Naive thymus-derived CD4-positive, alpha-beta T cell (primary cell): ENCODE results near the gene TAF1B. TPM values are rescaled to one million over a fixed set of nuclear protein-coding genes. Genes with fewer than 3 reads are reported as not detected.
"Not testable (repeated sequence)": the region's sequence is repeated elsewhere in the genome, so short reads cannot be mapped to it uniquely, and the experiment has no call there.

Source experiments
- ATAC-seq: fragments of 150-1000 bp; cut with Tn5 transposase; 2 replicates; pipeline ENCODE4 v1.10.0; 2021; ENCODE audit warnings: mild to moderate bottlenecking, moderate library complexity
- CTCF ChIA-PET: fragments of 350-600 bp; sonication (Branson Sonifier 250); formaldehyde crosslinking; loops from one replicate; lab custom pipeline; 2021; ENCODE audit warnings: antibody characterized with exemption; lab: Charles Lee
- POLR2A ChIA-PET: fragments of 350-600 bp; sonication (Branson Sonifier 250); formaldehyde crosslinking; loops from one replicate; lab custom pipeline; 2021; ENCODE audit warnings: antibody characterized with exemption, inconsistent platforms; lab: Charles Lee
- DNase-seq, 9 donors: peaks; one replicate each; pipeline versions ENCODE4 v3.0.0 to v3.0.0-alpha.2; 2020 to 2022; ENCODE audit warnings: mixed read lengths in 1 of 9
- H3K27ac ChIP-seq: one replicate; pipeline ENCODE4 v1.7.0; 2013; ENCODE audit warnings: mild to moderate bottlenecking, low read depth, low read length, moderate library complexity
- H3K27me3 ChIP-seq, 2 donors: one replicate each; pipeline ENCODE4 v1.7.0; 2013; ENCODE audit warnings: low read length in 2 of 2, mild to moderate bottlenecking in 2 of 2, moderate library complexity in 2 of 2; ENCODE audit not compliant: control insufficient read depth in 2 of 2, insufficient read depth in 2 of 2
- H3K36me3 ChIP-seq, 3 experiments: 1 replicate in 2 of 3; 2 replicates in 1 of 3; pipeline ENCODE4 v1.7.0; 2013; ENCODE audit warnings: low read length in 3 of 3, mild to moderate bottlenecking in 3 of 3, moderate library complexity in 1 of 3; ENCODE audit not compliant: insufficient read depth in 3 of 3, control insufficient read depth in 2 of 3
- H3K4me1 ChIP-seq, 2 donors: one replicate each; pipeline ENCODE4 v1.7.0; 2013; ENCODE audit warnings: low read length in 2 of 2, mild to moderate bottlenecking in 2 of 2, moderate library complexity in 1 of 2; ENCODE audit not compliant: control insufficient read depth in 2 of 2, insufficient read depth in 2 of 2
- H3K4me3 ChIP-seq: 2 replicates; pipeline ENCODE4 v1.7.0; 2013; ENCODE audit warnings: mild to moderate bottlenecking, low read length
- H3K9me3 ChIP-seq, 3 experiments: 1 replicate in 2 of 3; 2 replicates in 1 of 3; pipeline ENCODE4 v1.7.0; 2013; ENCODE audit warnings: low read length in 3 of 3; ENCODE audit not compliant: control insufficient read depth in 2 of 3
- H3K27ac Mint-ChIP-seq, 9 donors: one replicate each; pipeline ENCODE4 v1.8.0; 2020 to 2022; ENCODE audit warnings: mixed read lengths in 9 of 9, mild to moderate bottlenecking in 8 of 9, moderate library complexity in 5 of 9, inconsistent platforms in 2 of 9
- H3K27me3 Mint-ChIP-seq, 5 donors: one replicate each; pipeline ENCODE4 v1.8.0; 2021 to 2022; ENCODE audit warnings: mixed read lengths in 5 of 5, mild to moderate bottlenecking in 1 of 5
- H3K36me3 Mint-ChIP-seq, 5 donors: one replicate each; pipeline ENCODE4 v1.8.0; 2020 to 2022; ENCODE audit warnings: mixed read lengths in 5 of 5, mild to moderate bottlenecking in 3 of 5, inconsistent platforms in 1 of 5
- H3K4me1 Mint-ChIP-seq, 7 donors: one replicate each; pipeline ENCODE4 v1.8.0; 2020 to 2022; ENCODE audit warnings: mixed read lengths in 7 of 7, mild to moderate bottlenecking in 3 of 7, inconsistent platforms in 1 of 7
- H3K4me3 Mint-ChIP-seq, 10 donors: one replicate each; pipeline ENCODE4 v1.8.0; 2020 to 2022; ENCODE audit warnings: mild to moderate bottlenecking in 10 of 10, mixed read lengths in 10 of 10, moderate library complexity in 6 of 10, inconsistent platforms in 2 of 10
- H3K9me3 Mint-ChIP-seq, 11 donors: one replicate each; pipeline ENCODE4 v1.8.0; 2020 to 2022; ENCODE audit warnings: mixed read lengths in 11 of 11, mild to moderate bottlenecking in 4 of 11, inconsistent platforms in 1 of 11, moderate library complexity in 1 of 11
- intact Hi-C, 2 donors: fragments of 100-400 bp; cut with micrococcal nuclease; formaldehyde crosslinking; loops; one replicate each; pipeline ENCODE4 v1.15.1; 2023
- polyA plus RNA-seq, 2 donors: library from polyadenylated mRNA; unstranded; fragments of 300-500 nt; fragmentation: Illumina TruSeq; gene quantifications; one replicate each; pipeline ENCODE4 v1.2.3, GENCODE V29; 2021
- total RNA-seq, 6 experiments: library from RNA in 5 of 6; stranded (reverse) in 5 of 6; gene quantifications; 1 replicate in 5 of 6; 2 replicates in 1 of 6; pipeline ENCODE4 v1.2.3 and lab custom pipeline; 2021 to 2026

The TAF1B gene
- total and polyA plus RNA-seq, 7 experiments from 2014 or later: 7.2 to 28.2 (median 16.0) TPM

- Mint-ChIP-seq H3K4me3 (no peak overlapping the region), H3K4me1 (peaks cover 0 to 16% (median 0%) of the 10 kb centered on the region in 7 donors), H3K9me3 (no peaks in the 10 kb centered on the region), H3K27ac (no peak overlapping the region), H3K36me3 (no peaks in the 10 kb centered on the region), H3K27me3 (peaks cover 0 to 31% (median 5%) of the 10 kb centered on the region in 5 donors)
- no peaks in the 10 kb centered on the region for H3K27me3 ChIP-seq
- no peak overlapping the region for H3K4me3 ChIP-seq
- H3K9me3 ChIP-seq: no peaks in the 10 kb centered on the region
- ATAC-seq (no peak), DNase-seq (no peak)
- H3K27ac ChIP-seq: no peak overlapping the region
- ChIA-PET POLR2A (no interaction called here), CTCF (no interaction called here)
- H3K36me3 ChIP-seq: no peaks in the 10 kb centered on the region
- intact Hi-C loops: no loop called here
- H3K4me1 ChIP-seq: no peaks in the 10 kb centered on the region
Observed at GRCh38 chr2:9826208-9826607, 17.1 kb upstream of the TAF1B start.

GRCh38 chr2:9830685-9831410, 12.4 kb upstream of the TAF1B start:
- Mint-ChIP-seq H3K36me3 (no peaks in the 10 kb centered on the region), H3K9me3 (no peaks in the 10 kb centered on the region), H3K27ac (no peak overlapping the region), H3K27me3 (peaks cover 0 to 51% (median 6%) of the 10 kb centered on the region in 5 donors), H3K4me1 (peaks cover 0 to 18% (median 0%) of the 10 kb centered on the region in 7 donors), H3K4me3 (no peak overlapping the region)
- no peak overlapping the region for H3K27ac ChIP-seq
- intact Hi-C loops: no loop called here
- H3K4me1 ChIP-seq: no peaks in the 10 kb centered on the region
- H3K9me3 ChIP-seq: no peaks in the 10 kb centered on the region
- ChIA-PET POLR2A (interaction anchor here (1.4 kb wide), 1 partner anchor 9 kb away, joined by 4 read pairs; no protein-coding TSS in a partner anchor), CTCF (interaction anchor here (0.5 to 0.6 kb wide), 2 partner anchors 15 to 36 kb away, joined by 3 read pairs; no protein-coding TSS in a partner anchor)
- ATAC-seq: no peak
- H3K27me3 ChIP-seq: no peaks in the 10 kb centered on the region
- no peak for DNase-seq
- no peaks in the 10 kb centered on the region for H3K36me3 ChIP-seq
- no peak overlapping the region for H3K4me3 ChIP-seq

DNA sequence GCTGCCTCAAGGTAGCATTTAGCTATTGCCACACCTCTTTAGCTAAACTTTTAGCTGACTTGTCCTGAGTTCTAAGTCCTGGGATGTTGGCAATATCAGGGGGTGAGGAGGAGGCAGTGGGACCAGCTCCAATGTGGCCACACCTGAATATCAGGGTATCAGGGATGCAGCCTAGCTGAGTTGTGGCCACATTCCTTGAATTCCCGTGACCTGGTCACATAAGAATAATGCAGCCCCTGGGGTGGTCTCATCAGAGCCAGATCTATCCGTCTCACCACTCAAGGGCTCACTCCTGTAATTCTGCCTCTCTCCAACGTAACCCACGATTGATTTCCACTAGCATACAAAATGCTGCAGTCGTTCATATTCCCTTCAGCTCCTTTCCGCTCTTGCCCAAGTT, 11.6 kb upstream of the TAF1B start:
- H3K27me3 Mint-ChIP-seq: peaks cover 0 to 49% (median 6%) of the 10 kb centered on the region in 5 donors
- no peak overlapping the region for H3K4me3 ChIP-seq
- CTCF ChIA-PET: interaction anchor here (0.5 to 0.6 kb wide), 2 partner anchors 16 to 37 kb away, joined by 3 read pairs; no protein-coding TSS in a partner anchor

GRCh38 chr2:9832586-9832985, 10.7 kb upstream of the TAF1B start:
- no peaks in the 10 kb centered on the region for H3K27me3 ChIP-seq
- H3K9me3 ChIP-seq: no peaks in the 10 kb centered on the region
- H3K27ac Mint-ChIP-seq: no peak overlapping the region
- ChIA-PET POLR2A (no interaction called here), CTCF (no interaction called here)
- H3K36me3 Mint-ChIP-seq: no peaks in the 10 kb centered on the region
- H3K4me3 ChIP-seq: no peak overlapping the region
- intact Hi-C loops: no loop called here
- H3K4me1 ChIP-seq: no peaks in the 10 kb centered on the region
- H3K36me3 ChIP-seq: no peaks in the 10 kb centered on the region
- H3K27ac ChIP-seq: no peak overlapping the region
- DNase-seq (no peak), ATAC-seq (no peak)
- no peaks in the 10 kb centered on the region for H3K9me3 Mint-ChIP-seq
- no peak overlapping the region for H3K4me3 Mint-ChIP-seq
- H3K4me1 Mint-ChIP-seq: peaks cover 0 to 18% (median 0%) of the 10 kb centered on the region in 7 donors
- peaks cover 0 to 48% (median 5%) of the 10 kb centered on the region in 5 donors for H3K27me3 Mint-ChIP-seq

More for the DNA sequence above, 11.6 kb upstream of the TAF1B start:
- H3K4me1 ChIP-seq: no peaks in the 10 kb centered on the region
- peaks cover 0 to 18% (median 0%) of the 10 kb centered on the region in 7 donors for H3K4me1 Mint-ChIP-seq
- no peaks in the 10 kb centered on the region for H3K36me3 ChIP-seq
- ATAC-seq (no peak), DNase-seq (no peak)
- no peaks in the 10 kb centered on the region for H3K27me3 ChIP-seq
- intact Hi-C loops: no loop called here
- no peak overlapping the region for H3K4me3 Mint-ChIP-seq
- H3K36me3 Mint-ChIP-seq: no peaks in the 10 kb centered on the region
- POLR2A ChIA-PET: interaction anchor here (1.4 kb wide), 1 partner anchor 8 kb away, joined by 4 read pairs; no protein-coding TSS in a partner anchor
- H3K9me3 ChIP-seq: no peaks in the 10 kb centered on the region
- H3K9me3 Mint-ChIP-seq: no peaks in the 10 kb centered on the region
- H3K27ac ChIP-seq: no peak overlapping the region
- no peak overlapping the region for H3K27ac Mint-ChIP-seq

DNA sequence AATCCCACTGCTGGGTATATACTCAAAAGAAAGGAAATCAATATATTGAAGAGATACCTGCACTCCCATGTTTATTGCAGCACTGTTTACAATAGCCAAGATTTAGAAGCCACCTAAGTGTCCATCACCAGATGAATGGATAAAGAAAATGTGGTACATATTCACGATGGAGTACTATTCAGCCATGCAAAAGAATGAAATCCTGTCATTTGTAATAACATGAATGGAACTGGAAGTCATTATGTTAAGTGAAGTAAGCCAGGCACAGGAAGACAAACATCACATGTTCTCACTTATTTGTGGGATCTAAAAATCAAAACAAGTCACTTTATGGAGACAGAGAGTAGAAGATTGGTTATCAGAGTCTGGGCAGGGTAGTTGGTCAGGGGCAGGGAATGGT, 8.2 kb upstream of the TAF1B start:
- Mint-ChIP-seq H3K4me1 (peaks cover 0 to 12% (median 0%) of the 10 kb centered on the region in 7 donors), H3K27me3 (peaks cover 0 to 38% (median 4%) of the 10 kb centered on the region in 5 donors)
- H3K27ac ChIP-seq, H3K36me3 Mint-ChIP-seq, DNase-seq, H3K4me3 Mint-ChIP-seq, H3K4me3 ChIP-seq, H3K27me3 ChIP-seq, ATAC-seq, H3K4me1 ChIP-seq, CTCF ChIA-PET, H3K27ac Mint-ChIP-seq, H3K9me3 Mint-ChIP-seq, POLR2A ChIA-PET, H3K9me3 ChIP-seq, H3K36me3 ChIP-seq, intact Hi-C loops: not testable (repeated sequence)

DNA sequence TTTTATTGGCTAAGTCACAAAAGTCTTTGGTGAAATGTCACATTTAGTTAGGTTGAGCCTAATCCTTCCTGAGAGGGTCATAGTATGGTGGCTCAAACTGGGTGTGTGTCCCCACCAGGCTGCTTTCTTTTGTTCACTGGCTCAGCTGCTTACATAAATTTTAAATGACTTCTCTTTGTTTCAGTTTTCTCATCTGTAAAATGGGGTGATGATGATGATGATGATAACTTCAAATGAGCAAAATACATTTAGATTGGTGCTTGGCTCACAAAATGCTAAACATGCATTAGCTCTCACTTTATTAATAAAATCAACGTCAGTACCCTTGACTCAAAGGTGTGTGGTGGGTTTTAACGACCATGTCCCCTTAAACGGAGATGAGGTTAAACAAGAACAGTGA, 7.2 kb upstream of the TAF1B start:
- H3K27me3 ChIP-seq: no peaks in the 10 kb centered on the region

DNA sequence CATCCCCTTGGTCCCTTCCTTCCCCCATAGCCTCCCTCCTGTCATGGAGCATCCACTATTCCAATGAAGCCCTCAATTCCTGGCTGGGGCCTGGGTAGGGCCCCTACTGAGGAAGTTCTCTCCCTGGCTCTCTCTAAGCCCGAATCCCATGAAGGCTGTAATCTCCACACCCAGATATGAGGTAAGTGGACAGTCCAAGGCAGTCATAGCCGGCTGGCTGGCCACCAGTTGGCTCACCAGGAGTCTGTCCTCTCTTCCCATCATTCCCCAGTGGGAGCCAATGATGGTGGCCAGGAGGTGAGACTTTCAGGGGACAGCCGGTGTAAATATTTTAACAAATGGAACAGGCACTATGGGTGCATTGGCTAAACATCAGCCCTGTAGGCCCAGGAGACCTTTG, 6.8 kb upstream of the TAF1B start:
- intact Hi-C loops: no loop called here
- H3K27ac Mint-ChIP-seq: no peak overlapping the region
- no peaks in the 10 kb centered on the region for H3K9me3 ChIP-seq
- no peak for ATAC-seq
- no peak overlapping the region for H3K27ac ChIP-seq
- no peaks in the 10 kb centered on the region for H3K36me3 ChIP-seq
- no peaks in the 10 kb centered on the region for H3K36me3 Mint-ChIP-seq
- H3K4me1 Mint-ChIP-seq: no peaks in the 10 kb centered on the region
- H3K27me3 Mint-ChIP-seq: peaks cover 0 to 38% (median 4%) of the 10 kb centered on the region in 5 donors
- no peak overlapping the region for H3K4me3 Mint-ChIP-seq
- DNase-seq: no peak
- POLR2A ChIA-PET: no interaction called here
- H3K4me3 ChIP-seq: no peak overlapping the region
- no peaks in the 10 kb centered on the region for H3K4me1 ChIP-seq
- CTCF ChIA-PET: no interaction called here
- no peaks in the 10 kb centered on the region for H3K27me3 ChIP-seq
- H3K9me3 Mint-ChIP-seq: no peaks in the 10 kb centered on the region

More for the DNA sequence above, 7.2 kb upstream of the TAF1B start:
- DNase-seq: no peak
- Mint-ChIP-seq H3K27ac (no peak overlapping the region), H3K27me3 (peaks cover 0 to 38% (median 4%) of the 10 kb centered on the region in 5 donors), H3K4me3 (no peak overlapping the region), H3K36me3 (no peaks in the 10 kb centered on the region), H3K4me1 (peaks cover 0 to 3% (median 0%) of the 10 kb centered on the region in 7 donors), H3K9me3 (no peaks in the 10 kb centered on the region)
- CTCF ChIA-PET: no interaction called here
- H3K36me3 ChIP-seq: no peaks in the 10 kb centered on the region
- no peaks in the 10 kb centered on the region for H3K9me3 ChIP-seq
- no peaks in the 10 kb centered on the region for H3K4me1 ChIP-seq
- intact Hi-C loops: no loop called here
- POLR2A ChIA-PET: no interaction called here
- H3K4me3 ChIP-seq: no peak overlapping the region
- H3K27ac ChIP-seq: no peak overlapping the region
- no peak for ATAC-seq
